GM13976 (cell line): ENCODE data around the gene MAP1S.
"Not testable (repeated sequence)": the region's sequence is repeated elsewhere in the genome, so short reads cannot be mapped to it uniquely, and the experiment has no call there.

ENCODE experiments used
- DNase-seq: peaks from one replicate; pipeline ENCODE4 v3.0.0; 2012; ENCODE audit warnings: low spot score
- CTCF ChIP-seq: IDR thresholded peaks from 2 replicates; pipeline ENCODE4 v1.5.1; 2012; ENCODE audit warnings: borderline replicate concordance, mild to moderate bottlenecking; ENCODE audit not compliant: insufficient read depth; ENCODE audit errors: extremely low read depth, missing control alignments, control extremely low read depth
- in situ Hi-C: fragments of 300-500 bp; cut with MboI; formaldehyde crosslinking; loops from one replicate; pipeline ENCODE4 v1.12.0; 2022; ENCODE audit warnings: low sequenced_read_pairs, mixed read lengths, inconsistent platforms; ENCODE audit not compliant: unreplicated experiment

The MAP1S gene

GRCh38 chr19:17778251-17778967 lies 59.1 kb downstream of the MAP1S start:
- in situ Hi-C loops, result no loop called here
- peak; percentile 76 for DNase-seq
- no peak for TF ChIP-seq CTCF

GRCh38 chr19:17778968-17779929 lies 60.0 kb downstream of the MAP1S start:
- DNase-seq, result no peak
- in situ Hi-C loops, result no loop called here
- no peak for TF ChIP-seq CTCF

GRCh38 chr19:17780781-17781180 lies 61.5 kb downstream of the MAP1S start:
- in situ Hi-C loops, result no loop called here
- TF ChIP-seq CTCF, result no peak
- DNase-seq, result no peak

GRCh38 chr19:17783721-17784120 lies 64.4 kb downstream of the MAP1S start:
- in situ Hi-C loops, DNase-seq: not testable (repeated sequence)
